HG03432 (cell line): ENCODE results near the gene CAPN15.
A peak's percentile ranks its signal among the peaks of the same experiment; 100 is the strongest.

Source experiments
- ATAC-seq: cut with Tn5 transposase; IDR thresholded peaks from one replicate; pipeline ENCODE4 v1.9.1; 2021; ENCODE audit warnings: mild to moderate bottlenecking, moderate library complexity; ENCODE audit not compliant: unreplicated experiment

The CAPN15 gene

GRCh38 chr16:559411-560203, 32.1 kb downstream of the CAPN15 start:
- no peak for ATAC-seq

GRCh38 chr16:560204-560700, 32.7 kb downstream of the CAPN15 start, which contains the start of gene PRR35:
PRR35 (plus strand) TSS chr16:560394; CDS start chr16:563295, 2,901 bp downstream.
- ATAC-seq, result no peak

GRCh38 chr16:560701-561412, 33.3 kb downstream of the CAPN15 start:
- ATAC-seq, result no peak

GRCh38 chr16:561413-561794, 33.9 kb downstream of the CAPN15 start:
- no peak for ATAC-seq

- ATAC-seq, result no peak
Observed at GRCh38 chr16:561957-562938, 34.7 kb downstream of the CAPN15 start.

- ATAC-seq, result no peak
Observed at GRCh38 chr16:563072-563644, 35.6 kb downstream of the CAPN15 start.

- ATAC-seq, result no peak
Observed at GRCh38 chr16:564690-565418, 37.3 kb downstream of the CAPN15 start.

- ATAC-seq, result no peak
Observed at GRCh38 chr16:565419-566330, 38.2 kb downstream of the CAPN15 start.

- peak; percentile 43 for ATAC-seq
Observed at GRCh38 chr16:566475-567372, 39.2 kb downstream of the CAPN15 start, which contains the start of gene NHLRC4. NHLRC4 (plus strand) TSS chr16:567005; CDS start chr16:568048, 1,043 bp downstream.

GRCh38 chr16:567373-568256, 40.1 kb downstream of the CAPN15 start:
- ATAC-seq, result no peak

GRCh38 chr16:568401-569258, 41.1 kb downstream of the CAPN15 start:
- no peak for ATAC-seq

GRCh38 chr16:569445-570254, 42.1 kb downstream of the CAPN15 start, which contains the start of gene PIGQ:
PIGQ (plus strand) TSS chr16:569968; CDS start chr16:574075, 4,107 bp downstream.
- ATAC-seq, result peak; percentile 61

- ATAC-seq, result no peak
Observed at GRCh38 chr16:572865-573650, 45.5 kb downstream of the CAPN15 start.
